ENCODE measurements around the gene CCDC159. TPM values are rescaled to one million over a fixed set of nuclear protein-coding genes. Genes with fewer than 3 reads are reported as not detected.
A peak's percentile ranks its signal among the peaks of the same experiment; 100 is the strongest.
"Not testable (repeated sequence)": the region's sequence is repeated elsewhere in the genome, so short reads cannot be mapped to it uniquely, and the experiment has no call there.

CCDC159 gene
- total and polyA plus RNA-seq, 5 donors = 16.7 to 34.2 (median 25.5) TPM

DNA sequence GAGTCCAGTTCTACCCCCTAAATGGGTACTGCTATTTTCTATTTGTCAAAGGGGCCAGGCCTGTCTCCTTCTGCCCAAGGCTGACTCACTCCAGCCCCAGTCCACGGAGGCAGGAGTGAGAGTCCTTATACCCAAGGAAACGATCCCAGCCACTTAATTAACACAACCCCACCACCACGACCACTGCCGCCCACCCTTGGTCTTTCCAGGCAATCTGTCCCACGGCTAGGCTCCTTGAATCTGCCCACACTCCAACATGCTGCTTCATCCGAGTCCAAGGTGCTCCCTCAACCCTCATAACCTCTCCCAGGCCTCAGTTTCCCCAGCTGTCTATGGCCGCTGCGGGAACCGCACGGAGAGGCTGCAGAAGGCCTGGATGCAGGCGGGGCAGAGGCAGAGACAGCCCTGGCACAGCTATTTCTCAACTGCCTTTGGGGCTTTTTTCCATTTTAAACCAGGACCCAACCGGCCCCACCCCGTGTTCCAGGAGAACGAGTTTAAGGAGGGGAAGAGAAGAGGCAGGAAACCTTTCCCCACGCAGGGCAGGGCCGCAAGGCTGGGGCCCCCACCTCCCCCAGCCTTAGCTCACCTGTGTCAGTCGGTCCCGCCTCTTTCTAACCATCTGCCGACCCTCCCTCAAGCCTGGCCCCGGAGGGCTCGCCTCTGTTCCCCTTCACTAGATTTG is 7.6 kb upstream of the CCDC159 start:
- ATAC-seq (peak; percentile 12 to 53), DNase-seq (peak in 2 of 3 donors; percentile 53 to 65)
- intact Hi-C loops (cut with DNase I) = loop anchor here in 1 of 4 donors (5.0 kb wide), 1 partner anchor 41 kb away; the partner anchor contains the start of gene TSPAN16
- H3K27ac ChIP-seq (ENCODE audit: low read length) = peak overlapping the region; percentile 57
- no peaks in the 10 kb centered on the region for H3K27me3 ChIP-seq (ENCODE audit: control insufficient read depth, insufficient read depth)
- peaks cover 4% of the 10 kb centered on the region for H3K4me1 ChIP-seq (ENCODE audit: control insufficient read depth, insufficient read depth, low read length)
- H3K9me3 ChIP-seq (ENCODE audit: control insufficient read depth, low read length) = no peaks in the 10 kb centered on the region
- WGBS = 33% methylated on average over 21 of the region's 21 CpGs
- H3K4me3 ChIP-seq (ENCODE audit: low read length) = peak overlapping the region; percentile 83

DNA sequence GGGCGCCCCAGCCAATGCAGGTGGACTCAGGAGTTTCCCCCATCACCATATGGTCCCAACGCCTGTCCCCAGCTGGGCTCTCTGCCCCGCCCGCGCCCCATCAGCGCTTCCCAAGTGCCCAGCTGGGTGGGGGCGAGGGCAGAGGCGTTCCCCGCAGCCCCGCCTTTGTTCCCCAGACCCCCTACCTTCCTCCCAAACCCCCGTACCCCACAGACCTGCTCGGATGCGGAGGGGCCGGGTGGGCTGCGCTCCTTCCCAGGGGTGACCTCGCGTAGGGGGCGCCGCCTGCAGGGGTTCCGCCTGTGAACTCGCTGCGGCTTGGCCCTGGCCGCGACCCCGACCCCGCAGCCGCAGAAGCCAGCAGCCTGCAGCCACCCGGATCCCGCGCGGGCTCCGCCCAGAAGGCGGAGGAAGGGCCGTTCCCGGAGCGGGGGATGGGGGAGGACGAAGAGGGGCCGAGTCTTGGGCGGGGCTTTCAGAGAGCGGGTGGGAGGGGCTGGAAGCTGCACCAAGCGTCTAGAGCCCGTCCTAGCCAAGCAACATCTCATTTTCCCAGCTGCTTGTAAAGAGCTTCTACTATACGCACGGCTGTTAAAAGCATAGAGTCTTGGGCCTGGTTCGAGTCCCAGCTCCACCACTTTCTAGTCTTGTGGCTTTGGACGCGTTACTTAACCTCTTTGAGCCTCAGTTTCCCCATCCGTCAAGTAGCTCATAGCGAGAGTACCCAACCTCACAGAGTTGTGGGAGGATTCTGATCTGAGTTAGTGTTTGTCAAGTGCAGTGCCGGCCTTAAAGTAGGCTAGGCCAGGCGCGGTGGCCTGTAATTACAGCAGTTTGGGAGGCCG is 6.8 kb upstream of the CCDC159 start, which contains the start of gene RAB3D:
Gene RAB3D (minus strand): TSS at position 404 of the 845 bp plus-strand sequence. CDS start 2,258 bp downstream, outside the sequence.
- Histone ChIP-seq H3K27ac (ENCODE audit: low read length) (peak within 1 kb of the TSS; percentile 57), H3K27me3 (ENCODE audit: control insufficient read depth, insufficient read depth) (no peaks in the 10 kb centered on the region), H3K4me3 (ENCODE audit: low read length) (peak within 1 kb of the TSS; percentile 83), H3K4me1 (ENCODE audit: control insufficient read depth, insufficient read depth, low read length) (peaks cover 4% of the 10 kb centered on the region), H3K9me3 (ENCODE audit: control insufficient read depth, low read length) (no peaks in the 10 kb centered on the region)
- peak; percentile 95 to 98 (median 98) for DNase-seq
- WGBS = 6% methylated on average over 53 of the region's 53 CpGs
- intact Hi-C loops (cut with DNase I) = loop anchor here in 1 of 4 donors (5.0 kb wide), 1 partner anchor 42 kb away; the partner anchor contains the start of gene TSPAN16
- ATAC-seq = peak; percentile 96

DNA sequence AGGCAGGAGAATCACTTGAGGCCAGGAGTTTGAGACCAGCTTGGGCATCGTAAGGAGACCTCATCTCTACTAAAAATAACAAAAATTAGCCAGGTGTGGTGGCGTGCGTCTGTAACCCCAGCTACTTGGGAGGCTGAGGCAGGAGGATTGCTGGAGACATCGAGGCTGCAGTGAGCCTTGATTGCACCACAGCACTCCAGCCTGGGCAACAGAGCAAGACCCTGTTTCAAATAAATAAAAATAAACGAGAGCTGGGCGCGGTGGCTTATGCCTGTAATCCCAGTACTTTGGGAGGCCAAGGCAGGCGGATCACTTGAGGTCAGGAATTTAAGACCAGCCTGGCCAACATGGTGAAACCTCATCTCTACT is 6.2 kb upstream of the CCDC159 start:
- 85% methylated on average over 8 of the region's 8 CpGs for WGBS
- H3K27ac ChIP-seq (ENCODE audit: low read length); H3K4me3 ChIP-seq (ENCODE audit: low read length); H3K27me3 ChIP-seq (ENCODE audit: control insufficient read depth, insufficient read depth); DNase-seq; H3K4me1 ChIP-seq (ENCODE audit: control insufficient read depth, insufficient read depth, low read length); intact Hi-C loops (cut with DNase I); H3K9me3 ChIP-seq (ENCODE audit: control insufficient read depth, low read length); ATAC-seq: not testable (repeated sequence)

DNA sequence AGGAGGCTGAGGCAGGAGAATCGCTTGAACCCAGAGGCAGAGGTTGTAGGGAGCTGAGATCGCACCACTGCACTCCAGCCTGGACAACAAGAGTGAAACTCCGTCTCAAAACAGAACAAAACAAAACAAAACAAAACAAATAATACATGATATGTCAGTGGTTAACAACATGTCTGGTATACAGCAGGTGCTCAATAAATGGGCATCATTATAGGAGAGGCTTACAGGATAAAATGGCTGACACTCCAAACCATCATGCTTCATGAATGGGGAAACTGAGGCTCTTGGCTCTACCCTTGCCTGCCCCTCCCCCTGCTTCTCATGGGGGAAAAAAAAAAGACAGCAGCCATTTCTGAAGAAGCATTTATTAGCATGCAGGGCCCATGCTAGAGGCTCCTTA is 3.9 kb upstream of the CCDC159 start:
- no peak overlapping the region for H3K4me3 ChIP-seq (ENCODE audit: low read length)
- intact Hi-C loops (cut with DNase I) = no loop called here
- 92% methylated on average over 3 of the region's 3 CpGs for WGBS
- DNase-seq (no peak), ATAC-seq (no peak)
- no peaks in the 10 kb centered on the region for H3K27me3 ChIP-seq (ENCODE audit: control insufficient read depth, insufficient read depth)
- no peak overlapping the region for H3K27ac ChIP-seq (ENCODE audit: low read length)
- no peaks in the 10 kb centered on the region for H3K9me3 ChIP-seq (ENCODE audit: control insufficient read depth, low read length)
- H3K4me1 ChIP-seq (ENCODE audit: control insufficient read depth, insufficient read depth, low read length) = peaks cover 11% of the 10 kb centered on the region

DNA sequence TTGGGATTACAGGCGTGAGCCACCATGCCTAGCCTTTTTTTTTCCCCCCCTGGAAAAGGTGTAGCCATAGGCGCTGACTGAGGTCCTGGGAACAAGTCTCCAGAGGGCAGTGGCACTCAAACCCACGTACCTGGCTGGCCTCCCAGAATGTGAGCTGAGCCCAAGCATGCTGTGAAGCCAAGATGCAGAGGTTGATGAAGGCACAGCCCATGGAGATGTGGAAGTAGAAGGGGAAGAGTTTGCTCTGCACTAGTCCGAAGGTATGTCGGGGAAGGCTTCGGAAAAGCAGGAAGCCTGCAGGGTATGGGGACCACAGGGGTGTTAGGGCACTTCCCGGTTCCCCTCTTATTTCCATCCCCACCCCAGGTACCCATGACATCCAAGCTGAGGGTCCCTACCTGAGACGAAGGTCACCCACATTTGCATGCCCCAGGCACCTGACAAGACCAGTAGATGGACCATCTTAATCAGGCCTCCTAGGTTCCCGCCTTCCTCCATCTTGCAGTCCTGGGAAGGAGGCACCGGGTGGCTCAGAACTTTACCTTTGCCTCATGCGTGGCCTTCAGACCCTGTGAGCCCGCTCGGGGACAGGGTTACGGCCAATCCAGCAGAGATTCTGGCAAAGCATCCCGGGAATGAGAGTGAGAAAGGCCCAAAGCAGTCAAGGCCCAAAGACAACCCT is 1.1 kb upstream of the CCDC159 start:
- no peak for DNase-seq
- H3K4me3 ChIP-seq (ENCODE audit: low read length) = peak overlapping the region; percentile 68
- no peaks in the 10 kb centered on the region for H3K9me3 ChIP-seq (ENCODE audit: control insufficient read depth, low read length)
- peak overlapping the region; percentile 33 for H3K27ac ChIP-seq (ENCODE audit: low read length)
- H3K27me3 ChIP-seq (ENCODE audit: control insufficient read depth, insufficient read depth) = no peaks in the 10 kb centered on the region
- ATAC-seq = peak in 1 of 2 donors; percentile 1
- H3K4me1 ChIP-seq (ENCODE audit: control insufficient read depth, insufficient read depth, low read length) = peaks cover 7% of the 10 kb centered on the region
- 50% methylated on average over 15 of the region's 15 CpGs for WGBS
- intact Hi-C loops (cut with DNase I) = no loop called here

DNA sequence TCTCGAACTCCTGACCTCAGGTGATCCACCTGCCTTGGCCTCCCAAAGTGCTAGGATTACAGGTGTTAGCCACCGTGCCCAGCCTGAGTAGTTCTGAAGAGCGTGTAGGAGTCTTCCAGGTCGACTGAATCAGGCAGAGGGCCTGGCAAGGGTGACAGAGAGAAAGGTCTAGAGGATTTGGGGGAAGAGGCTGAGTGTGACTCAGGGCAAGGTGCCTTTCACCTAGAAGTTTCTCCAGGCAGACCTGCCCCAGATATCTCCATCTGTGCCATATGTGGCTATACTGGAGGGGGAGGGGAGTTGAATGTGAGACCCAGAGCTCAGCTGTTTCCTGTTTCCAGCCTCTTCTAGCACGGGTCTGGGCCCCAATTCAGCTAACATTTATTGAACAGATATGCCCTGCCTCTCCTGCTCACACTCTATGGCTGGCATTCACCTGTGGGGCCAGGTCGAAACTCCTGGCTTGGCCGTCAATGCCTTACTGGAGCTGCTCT is 1.3 kb downstream of the CCDC159 start:
- Histone ChIP-seq H3K27ac (ENCODE audit: low read length) (no peak overlapping the region), H3K27me3 (ENCODE audit: control insufficient read depth, insufficient read depth) (no peaks in the 10 kb centered on the region), H3K9me3 (ENCODE audit: control insufficient read depth, low read length) (no peaks in the 10 kb centered on the region), H3K4me3 (ENCODE audit: low read length) (no peak overlapping the region), H3K4me1 (ENCODE audit: control insufficient read depth, insufficient read depth, low read length) (peaks cover 7% of the 10 kb centered on the region)
- ATAC-seq (no peak), DNase-seq (no peak)
- intact Hi-C loops (cut with DNase I) = no loop called here
- 79% methylated on average over 7 of the region's 7 CpGs for WGBS

DNA sequence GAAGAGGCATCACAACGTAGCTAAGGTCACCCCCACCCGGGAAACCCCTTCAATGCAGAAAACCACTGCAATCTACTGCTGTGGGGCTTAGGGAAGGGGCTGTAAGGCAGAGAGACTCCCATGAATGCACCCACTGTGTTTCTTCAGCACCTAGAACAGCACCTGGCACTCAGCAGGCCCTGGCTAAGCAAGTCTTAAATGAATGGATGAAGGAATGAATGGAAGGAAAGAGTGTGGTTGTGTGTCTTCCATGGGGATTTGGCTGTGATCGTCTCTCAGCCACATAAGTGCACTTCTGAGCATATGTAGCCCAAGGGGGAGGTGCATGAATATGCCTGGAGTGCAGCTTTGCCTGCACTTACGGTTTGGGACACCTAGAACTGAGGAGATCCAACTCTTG is 2.9 kb downstream of the CCDC159 start:
- no peaks in the 10 kb centered on the region for H3K9me3 ChIP-seq (ENCODE audit: control insufficient read depth, low read length)
- intact Hi-C loops (cut with DNase I) = no loop called here
- no peak overlapping the region for H3K4me3 ChIP-seq (ENCODE audit: low read length)
- DNase-seq (no peak), ATAC-seq (no peak)
- WGBS = 94% methylated on average over 4 of the region's 4 CpGs
- H3K4me1 ChIP-seq (ENCODE audit: control insufficient read depth, insufficient read depth, low read length) = peaks cover 7% of the 10 kb centered on the region
- H3K27me3 ChIP-seq (ENCODE audit: control insufficient read depth, insufficient read depth) = no peaks in the 10 kb centered on the region
- H3K27ac ChIP-seq (ENCODE audit: low read length) = no peak overlapping the region

DNA sequence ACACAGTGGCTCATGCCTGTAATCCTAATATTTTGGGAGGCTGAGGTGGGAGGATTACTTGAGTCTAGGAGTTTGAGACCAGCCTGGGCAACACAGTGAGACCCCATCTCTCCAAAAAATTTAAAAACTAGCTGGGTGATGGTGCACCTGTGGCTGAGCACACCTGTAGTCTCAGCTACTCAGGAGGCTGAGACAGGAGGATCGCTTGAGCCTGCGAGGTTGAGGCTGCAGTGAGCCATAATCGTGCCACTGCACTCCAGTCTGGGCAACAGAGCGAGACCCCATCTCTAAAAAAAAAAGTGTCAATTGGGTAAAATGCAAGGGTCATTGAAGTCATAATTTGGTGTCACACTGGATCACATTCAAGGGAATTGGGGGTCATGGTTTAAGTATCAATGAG is 7.8 kb downstream of the CCDC159 start:
- ATAC-seq; intact Hi-C loops (cut with DNase I); DNase-seq; H3K9me3 ChIP-seq (ENCODE audit: control insufficient read depth, low read length); H3K27ac ChIP-seq (ENCODE audit: low read length); H3K4me1 ChIP-seq (ENCODE audit: control insufficient read depth, insufficient read depth, low read length); H3K4me3 ChIP-seq (ENCODE audit: low read length); H3K27me3 ChIP-seq (ENCODE audit: control insufficient read depth, insufficient read depth): not testable (repeated sequence)
- WGBS = 97% methylated on average over 4 of the region's 4 CpGs

DNA sequence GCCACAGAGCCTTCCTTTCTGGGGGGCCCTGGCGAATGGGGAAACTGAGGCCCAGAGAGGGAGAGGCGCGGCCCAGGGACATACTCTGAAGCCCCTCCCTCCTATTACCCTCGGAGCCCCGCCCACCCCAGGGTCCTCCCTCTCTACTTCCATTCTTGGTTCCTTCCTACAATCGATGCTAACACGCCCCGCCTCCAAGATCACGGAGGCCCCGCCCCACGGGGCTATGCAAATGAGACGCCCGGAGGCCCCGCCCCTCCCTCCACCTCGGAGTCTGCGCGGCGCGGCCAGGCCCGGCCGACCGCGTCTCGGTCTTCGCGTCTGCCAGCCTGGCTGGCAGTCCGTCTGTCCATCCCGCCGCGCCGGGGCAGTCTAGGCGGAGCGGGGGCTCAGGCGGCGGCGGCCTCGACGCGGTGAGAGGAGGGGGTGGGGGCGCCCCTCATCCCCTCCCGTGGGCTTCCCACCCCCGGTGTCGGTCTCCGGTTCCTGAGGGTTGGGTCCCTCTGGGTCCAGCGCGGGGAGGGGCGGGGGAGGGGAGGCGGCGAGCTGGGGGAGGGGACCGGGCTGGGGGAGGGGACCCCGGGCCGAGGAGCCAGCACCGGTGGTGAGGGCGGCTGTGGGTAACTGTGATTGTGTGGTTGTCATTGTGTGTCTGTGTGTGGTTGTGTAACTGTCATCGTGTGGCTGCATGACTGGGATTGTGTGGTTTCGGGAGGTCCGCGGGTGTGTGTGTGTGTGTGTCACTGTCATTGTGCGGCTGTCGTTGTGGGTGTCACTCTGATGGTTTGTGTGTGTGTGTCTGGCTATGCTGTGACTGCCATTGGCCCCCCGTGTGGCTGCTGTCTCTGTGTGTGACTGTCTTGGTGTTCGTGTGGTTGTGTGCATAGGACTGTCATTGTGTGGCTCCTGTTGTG is 9.1 kb downstream of the CCDC159 start, which contains the start of gene PLPPR2:
Gene PLPPR2 (plus strand): TSS at position 273 of the 914 bp plus-strand sequence. CDS start 2,242 bp downstream, outside the sequence.
- ATAC-seq (peak; percentile 95 to 96), DNase-seq (peak; percentile 98 to 99 (median 98))
- Histone ChIP-seq H3K9me3 (ENCODE audit: control insufficient read depth, low read length) (no peaks in the 10 kb centered on the region), H3K4me3 (ENCODE audit: low read length) (peak within 1 kb of the TSS; percentile 83), H3K27ac (ENCODE audit: low read length) (peak within 1 kb of the TSS; percentile 45), H3K27me3 (ENCODE audit: control insufficient read depth, insufficient read depth) (no peaks in the 10 kb centered on the region), H3K4me1 (ENCODE audit: control insufficient read depth, insufficient read depth, low read length) (peaks cover 10% of the 10 kb centered on the region)
- intact Hi-C loops (cut with DNase I) = no loop called here
- 3% methylated on average over 62 of the region's 62 CpGs for WGBS

DNA sequence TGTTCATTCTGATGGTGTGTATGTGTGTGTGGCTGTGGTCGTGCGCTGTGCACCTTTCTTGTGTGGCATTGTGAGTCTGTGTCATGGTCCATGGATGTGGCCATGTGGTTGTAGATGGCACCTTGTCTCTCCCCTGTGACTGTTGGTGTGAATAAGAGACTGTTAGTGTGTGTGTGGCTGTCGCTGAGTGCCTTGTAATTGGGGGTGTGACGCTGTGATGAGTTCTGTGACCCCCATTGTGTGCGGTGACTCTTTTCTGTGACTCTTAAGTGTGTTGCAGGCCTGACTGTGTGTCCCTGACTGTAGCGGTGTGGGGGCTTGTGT is 9.7 kb downstream of the CCDC159 start:
- H3K4me3 ChIP-seq (ENCODE audit: low read length) = peak overlapping the region; percentile 83
- H3K4me1 ChIP-seq (ENCODE audit: control insufficient read depth, insufficient read depth, low read length) = peaks cover 10% of the 10 kb centered on the region
- no peak overlapping the region for H3K27ac ChIP-seq (ENCODE audit: low read length)
- H3K27me3 ChIP-seq (ENCODE audit: control insufficient read depth, insufficient read depth) = no peaks in the 10 kb centered on the region
- H3K9me3 ChIP-seq (ENCODE audit: control insufficient read depth, low read length) = no peaks in the 10 kb centered on the region
- intact Hi-C loops (cut with DNase I) = no loop called here
- WGBS = 81% methylated on average over 6 of the region's 6 CpGs
- ATAC-seq (no peak), DNase-seq (no peak)
